Duodenal mucosa (tissue), 2 donors: Measurements from ENCODE around the gene VPS33B.

ENCODE experiments used
- H3K27ac ChIP-seq: one replicate; pipeline ENCODE4 v1.7.0; 2013; ENCODE audit warnings: low read depth, low read length
- H3K27me3 ChIP-seq, 2 donors: one replicate each; pipeline ENCODE4 v1.7.0; 2013; ENCODE audit warnings: low read length in 2 of 2, control low read depth in 1 of 2; ENCODE audit not compliant: insufficient read depth in 2 of 2, control insufficient read depth in 1 of 2
- H3K36me3 ChIP-seq, 2 donors: one replicate each; pipeline ENCODE4 v1.7.0; 2013; ENCODE audit warnings: low read length in 2 of 2, control low read depth in 1 of 2; ENCODE audit not compliant: insufficient read depth in 2 of 2, control insufficient read depth in 1 of 2
- H3K4me1 ChIP-seq, 2 donors: one replicate each; pipeline ENCODE4 v1.7.0; 2013; ENCODE audit warnings: low read length in 2 of 2, control low read depth in 1 of 2; ENCODE audit not compliant: insufficient read depth in 2 of 2, control insufficient read depth in 1 of 2
- H3K4me3 ChIP-seq, 2 donors: one replicate each; pipeline ENCODE4 v1.7.0; 2013; ENCODE audit warnings: low read length in 2 of 2, low read depth in 1 of 2
- H3K9ac ChIP-seq, 2 donors: one replicate each; pipeline ENCODE4 v1.7.0; 2013; ENCODE audit warnings: low read length in 2 of 2, low read depth in 1 of 2
- H3K9me3 ChIP-seq, 2 donors: one replicate each; pipeline ENCODE4 v1.7.0; 2013; ENCODE audit warnings: low read length in 2 of 2, control low read depth in 1 of 2; ENCODE audit not compliant: control insufficient read depth in 1 of 2

Gene VPS33B

DNA sequence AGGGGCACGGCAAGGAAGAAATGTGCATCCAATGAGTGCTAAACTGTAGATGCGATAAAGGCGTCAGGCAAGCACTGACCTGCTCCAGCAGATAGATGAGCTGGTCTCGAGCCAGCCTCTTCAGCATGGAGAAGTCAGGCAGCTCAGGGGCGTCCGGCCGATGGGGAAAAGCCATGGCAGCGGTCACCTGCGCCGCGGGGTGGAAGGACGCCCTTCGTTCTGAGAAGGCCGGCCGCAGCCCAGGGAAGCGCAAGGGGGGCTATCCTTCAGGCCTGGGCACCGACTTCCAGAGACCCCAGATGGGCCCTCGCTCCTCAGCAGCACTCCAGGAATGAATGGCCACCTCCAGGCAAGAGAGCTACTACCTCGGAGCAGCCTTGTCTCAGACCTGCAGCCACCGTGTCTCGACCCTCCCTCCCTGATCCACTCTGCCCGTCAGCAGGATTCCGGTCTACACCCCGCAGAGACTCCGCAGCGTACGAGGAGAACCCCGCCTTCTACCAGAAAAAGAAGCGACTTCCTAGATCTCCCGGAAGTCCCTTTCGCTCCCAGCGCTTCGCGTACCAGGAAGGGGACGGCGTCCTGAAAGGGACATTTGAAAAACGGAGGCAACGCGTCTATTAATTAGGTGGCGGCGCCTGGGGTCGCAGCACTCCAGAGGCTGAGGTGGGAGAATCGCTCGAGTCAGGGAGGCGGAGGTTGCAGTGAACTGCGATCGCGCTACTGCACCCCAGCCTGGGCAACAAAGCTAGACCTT, at the start of gene VPS33B:
VPS33B (minus strand) TSS at position 520 of the 757 bp plus-strand sequence; CDS start at position 175, 345 bp downstream.
- H3K9ac ChIP-seq, result peak within 1 kb of the TSS; percentile 89 to 99
- peak within 1 kb of the TSS; percentile 27 for H3K27ac ChIP-seq
- no peaks in the 10 kb centered on the region for H3K9me3 ChIP-seq
- no peaks in the 10 kb centered on the region for H3K27me3 ChIP-seq
- peak within 1 kb of the TSS; percentile 98 to 100 for H3K4me3 ChIP-seq
- H3K36me3 ChIP-seq, result peaks cover 0 to 4% of the 10 kb centered on the region in 2 donors
- peaks cover 17% of the 10 kb centered on the region in 2 donors for H3K4me1 ChIP-seq

GRCh38 chr15:91072161-91072560, 49.8 kb upstream of the VPS33B start:
- Histone ChIP-seq H3K27me3 (peaks cover 0 to 5% of the 10 kb centered on the region in 2 donors), H3K4me1 (peaks cover 0 to 9% of the 10 kb centered on the region in 2 donors), H3K9me3 (no peaks in the 10 kb centered on the region), H3K4me3 (no peak overlapping the region), H3K27ac (no peak overlapping the region), H3K9ac (no peak overlapping the region), H3K36me3 (no peaks in the 10 kb centered on the region)

- H3K36me3 ChIP-seq, result no peaks in the 10 kb centered on the region
- H3K9me3 ChIP-seq, result no peaks in the 10 kb centered on the region
- no peak overlapping the region for H3K9ac ChIP-seq
- no peak overlapping the region for H3K4me3 ChIP-seq
- H3K27me3 ChIP-seq, result peaks cover 5% of the 10 kb centered on the region in 2 donors
- no peak overlapping the region for H3K27ac ChIP-seq
- peaks cover 0 to 9% of the 10 kb centered on the region in 2 donors for H3K4me1 ChIP-seq
Measured at GRCh38 chr15:91070872-91071271, 48.5 kb upstream of the VPS33B start.

DNA sequence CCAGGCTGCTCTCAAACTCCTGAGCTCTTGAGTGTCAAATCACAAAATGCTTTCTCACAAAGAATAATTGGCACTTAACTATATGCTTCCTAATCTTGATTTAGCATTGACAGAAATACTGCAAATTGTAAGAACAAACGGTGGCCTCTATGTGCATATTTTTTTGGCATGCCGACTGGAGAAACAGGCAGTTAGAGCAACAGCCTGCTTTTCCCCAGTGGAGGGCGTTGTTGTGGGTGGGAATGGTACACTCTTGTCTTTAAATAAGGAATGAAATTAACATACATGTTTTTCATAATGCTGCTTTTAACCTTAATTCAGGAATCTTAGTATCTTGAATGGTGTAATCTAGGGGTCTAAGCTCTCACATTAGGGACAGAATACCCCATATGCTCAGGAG, 46.6 kb upstream of the VPS33B start:
- Histone ChIP-seq H3K4me3 (no peak overlapping the region), H3K36me3 (no peaks in the 10 kb centered on the region), H3K9me3 (no peaks in the 10 kb centered on the region), H3K9ac (no peak overlapping the region), H3K27ac (no peak overlapping the region), H3K4me1 (peaks cover 0 to 9% of the 10 kb centered on the region in 2 donors), H3K27me3 (peaks cover 5% of the 10 kb centered on the region in 2 donors)

DNA sequence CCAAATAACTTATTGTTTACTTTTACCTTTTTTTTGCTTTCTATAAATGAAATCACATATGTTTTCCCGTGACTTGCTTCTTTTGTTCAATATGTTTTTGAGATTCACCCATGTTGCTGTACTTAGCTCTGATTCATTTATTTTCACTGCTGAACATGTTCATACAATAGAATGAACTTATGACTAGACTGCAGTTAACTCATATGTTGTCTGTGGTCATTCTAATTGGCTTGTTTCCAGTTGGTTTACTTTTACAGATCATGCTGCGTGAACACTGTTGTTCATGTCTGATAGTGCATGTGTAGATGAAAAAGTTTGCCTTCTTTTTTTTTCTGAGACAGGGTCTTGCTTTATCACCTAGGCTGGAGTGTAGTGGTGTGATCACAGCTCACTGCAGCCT, 46.0 kb upstream of the VPS33B start:
- no peak overlapping the region for H3K9ac ChIP-seq
- peaks cover 5% of the 10 kb centered on the region in 2 donors for H3K27me3 ChIP-seq
- H3K4me3 ChIP-seq, result no peak overlapping the region
- H3K9me3 ChIP-seq, result no peaks in the 10 kb centered on the region
- no peaks in the 10 kb centered on the region for H3K36me3 ChIP-seq
- no peak overlapping the region for H3K27ac ChIP-seq
- peaks cover 0 to 9% of the 10 kb centered on the region in 2 donors for H3K4me1 ChIP-seq

- Histone ChIP-seq H3K36me3 (no peaks in the 10 kb centered on the region), H3K27me3 (peaks cover 5% of the 10 kb centered on the region in 2 donors), H3K9ac (no peak overlapping the region), H3K4me1 (peaks cover 0 to 9% of the 10 kb centered on the region in 2 donors), H3K27ac (no peak overlapping the region), H3K4me3 (no peak overlapping the region), H3K9me3 (no peaks in the 10 kb centered on the region)
Measured at GRCh38 chr15:91067036-91067435, 44.6 kb upstream of the VPS33B start.

DNA sequence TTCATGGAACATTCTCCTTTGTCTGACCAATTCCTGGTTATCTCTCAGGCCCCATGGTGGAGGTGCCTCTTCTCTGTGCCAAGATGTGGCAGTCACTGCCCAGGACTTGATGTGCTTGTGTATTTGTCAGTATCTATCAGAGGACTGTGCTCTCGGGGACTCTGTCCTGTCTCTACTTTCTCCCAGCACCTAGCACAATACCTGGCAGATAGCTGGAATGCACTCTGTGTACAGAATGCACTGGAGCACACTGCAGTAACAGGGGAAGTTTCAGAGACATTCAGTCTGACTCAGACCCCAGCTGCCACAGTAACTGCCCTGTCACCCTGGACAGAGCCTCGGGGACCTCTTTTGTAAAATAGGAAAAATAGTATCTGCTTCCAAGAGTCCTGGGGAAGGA, 43.1 kb upstream of the VPS33B start:
- Histone ChIP-seq H3K27ac (no peak overlapping the region), H3K4me3 (no peak overlapping the region)

DNA sequence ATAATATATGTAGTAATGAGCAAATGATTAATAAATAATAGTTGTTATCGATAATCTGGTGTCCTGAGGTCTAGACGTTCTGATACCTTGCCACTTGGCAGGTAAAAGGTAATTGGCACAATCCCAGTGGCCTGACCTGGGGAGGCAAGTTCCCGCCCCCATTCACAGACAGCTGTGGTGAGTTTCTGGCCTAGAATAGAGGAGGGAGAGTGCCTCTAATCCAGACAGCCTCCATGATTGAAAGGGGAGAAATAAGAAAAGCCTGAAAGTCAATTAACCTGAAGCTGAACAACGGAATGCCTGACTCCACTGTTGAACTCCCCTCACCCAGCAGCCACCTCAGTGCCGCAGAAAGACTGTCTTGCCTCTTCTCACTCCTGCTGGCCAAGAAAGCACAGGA, 39.6 kb upstream of the VPS33B start:
- Histone ChIP-seq H3K4me1 (no peaks in the 10 kb centered on the region), H3K4me3 (no peak overlapping the region)

More for the DNA sequence above, 43.1 kb upstream of the VPS33B start:
- no peaks in the 10 kb centered on the region for H3K9me3 ChIP-seq
- no peak overlapping the region for H3K9ac ChIP-seq
- H3K4me1 ChIP-seq, result peaks cover 0 to 9% of the 10 kb centered on the region in 2 donors
- no peaks in the 10 kb centered on the region for H3K36me3 ChIP-seq
- H3K27me3 ChIP-seq, result peaks cover 5% of the 10 kb centered on the region in 2 donors

DNA sequence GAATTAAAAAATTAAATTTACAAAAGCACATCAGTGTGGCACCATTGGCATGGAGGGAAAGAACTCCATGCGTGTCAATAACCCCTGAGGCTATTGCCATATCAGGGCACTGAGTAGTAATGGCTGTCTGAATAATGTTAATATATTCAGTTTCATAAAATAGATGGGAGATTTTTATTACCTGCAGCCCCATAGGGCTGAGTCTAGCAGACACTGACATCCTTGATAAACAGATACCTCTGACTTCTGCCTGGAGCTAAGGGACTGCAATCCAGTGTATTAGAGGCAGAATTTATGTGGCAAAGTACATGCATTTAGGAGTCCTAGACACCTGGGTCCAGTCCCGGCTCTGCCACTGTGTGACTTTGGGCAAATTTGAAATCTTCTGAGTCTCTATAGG, 38.8 kb upstream of the VPS33B start:
- H3K9me3 ChIP-seq, result no peaks in the 10 kb centered on the region
- H3K4me1 ChIP-seq, result no peaks in the 10 kb centered on the region
- H3K9ac ChIP-seq, result no peak overlapping the region
- H3K36me3 ChIP-seq, result no peaks in the 10 kb centered on the region
- H3K27me3 ChIP-seq, result peaks cover 0 to 13% of the 10 kb centered on the region in 2 donors
- H3K27ac ChIP-seq, result no peak overlapping the region
- H3K4me3 ChIP-seq, result no peak overlapping the region

More for the DNA sequence above, 39.6 kb upstream of the VPS33B start:
- Histone ChIP-seq H3K9ac (no peak overlapping the region), H3K36me3 (no peaks in the 10 kb centered on the region), H3K9me3 (no peaks in the 10 kb centered on the region), H3K27ac (no peak overlapping the region), H3K27me3 (peaks cover 0 to 12% of the 10 kb centered on the region in 2 donors)

DNA sequence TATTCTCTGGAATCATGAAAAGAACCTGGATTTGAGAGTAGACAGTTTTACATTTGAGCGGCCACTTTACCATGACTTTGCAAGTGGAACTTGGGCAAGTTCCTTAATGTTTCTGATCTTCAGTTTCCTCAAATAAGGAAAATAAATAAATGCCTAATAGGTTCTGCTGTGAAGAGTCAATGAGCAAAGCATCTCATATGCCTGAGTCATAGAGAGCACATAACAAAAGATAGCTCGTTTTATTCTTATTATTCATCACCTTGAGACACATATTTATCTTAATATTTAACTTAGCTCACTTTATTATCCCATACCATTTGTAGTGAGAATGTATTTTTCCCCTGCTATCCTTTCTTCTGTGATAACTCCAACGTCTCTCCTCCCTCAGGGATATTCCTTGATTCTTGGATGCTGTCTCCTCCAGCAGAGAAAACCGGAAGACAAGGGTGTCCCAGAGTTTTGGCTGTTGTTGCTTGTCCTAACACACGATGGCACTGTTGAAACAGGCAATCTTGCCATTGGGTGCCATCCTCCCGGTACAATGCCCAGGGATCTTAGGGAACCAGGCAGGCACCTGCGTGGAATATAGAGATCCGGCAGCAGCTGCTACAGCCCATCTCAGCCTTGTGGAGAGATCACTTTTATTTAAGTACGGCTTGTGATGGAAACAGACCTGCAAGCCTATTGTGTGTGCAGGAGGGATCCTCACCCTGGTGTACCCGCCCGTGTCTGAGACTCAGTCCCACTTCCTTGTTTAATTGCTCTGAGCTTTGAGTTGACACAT, 33.3 kb upstream of the VPS33B start:
- H3K9me3 ChIP-seq, result no peaks in the 10 kb centered on the region
- H3K4me3 ChIP-seq, result no peak overlapping the region
- peaks cover 9 to 20% of the 10 kb centered on the region in 2 donors for H3K27me3 ChIP-seq
- peaks cover 0 to 4% of the 10 kb centered on the region in 2 donors for H3K4me1 ChIP-seq
- H3K36me3 ChIP-seq, result no peaks in the 10 kb centered on the region
- no peak overlapping the region for H3K27ac ChIP-seq
- H3K9ac ChIP-seq, result no peak overlapping the region
